ENCODE results near the gene FARP1.

DNA sequence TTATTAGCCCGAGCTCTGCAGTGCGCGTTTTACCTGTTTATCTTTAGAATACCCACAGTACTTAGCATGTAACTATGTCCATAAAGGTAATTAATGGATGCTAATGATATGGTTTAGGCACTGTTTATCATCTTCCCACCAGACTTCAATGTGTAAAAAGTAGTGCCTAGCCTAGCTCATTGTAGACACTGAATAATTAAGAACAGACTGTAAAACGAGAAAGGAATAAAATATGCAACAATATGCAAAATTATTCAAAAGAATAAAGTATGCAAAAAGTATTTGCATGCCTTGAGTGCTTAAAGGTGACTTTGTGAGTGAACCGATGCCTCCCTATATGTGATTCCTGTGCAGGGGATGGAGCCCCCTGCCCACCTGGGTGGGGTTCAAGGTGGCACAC is 69.9 kb downstream of the FARP1 start:
- TF ChIP-seq CTCF (conservative IDR thresholded peaks at IDR 0.05) (no peak), ZFX (IDR thresholded peaks at IDR 0.05) (no peak)

Data from C4-2B (cell line).